Measurements from ENCODE around the gene TFF2. TPM values are rescaled to one million over a fixed set of nuclear protein-coding genes. Genes with fewer than 3 reads are reported as not detected.

TFF2 gene
- total RNA-seq, 1 donor, result not detected

DNA sequence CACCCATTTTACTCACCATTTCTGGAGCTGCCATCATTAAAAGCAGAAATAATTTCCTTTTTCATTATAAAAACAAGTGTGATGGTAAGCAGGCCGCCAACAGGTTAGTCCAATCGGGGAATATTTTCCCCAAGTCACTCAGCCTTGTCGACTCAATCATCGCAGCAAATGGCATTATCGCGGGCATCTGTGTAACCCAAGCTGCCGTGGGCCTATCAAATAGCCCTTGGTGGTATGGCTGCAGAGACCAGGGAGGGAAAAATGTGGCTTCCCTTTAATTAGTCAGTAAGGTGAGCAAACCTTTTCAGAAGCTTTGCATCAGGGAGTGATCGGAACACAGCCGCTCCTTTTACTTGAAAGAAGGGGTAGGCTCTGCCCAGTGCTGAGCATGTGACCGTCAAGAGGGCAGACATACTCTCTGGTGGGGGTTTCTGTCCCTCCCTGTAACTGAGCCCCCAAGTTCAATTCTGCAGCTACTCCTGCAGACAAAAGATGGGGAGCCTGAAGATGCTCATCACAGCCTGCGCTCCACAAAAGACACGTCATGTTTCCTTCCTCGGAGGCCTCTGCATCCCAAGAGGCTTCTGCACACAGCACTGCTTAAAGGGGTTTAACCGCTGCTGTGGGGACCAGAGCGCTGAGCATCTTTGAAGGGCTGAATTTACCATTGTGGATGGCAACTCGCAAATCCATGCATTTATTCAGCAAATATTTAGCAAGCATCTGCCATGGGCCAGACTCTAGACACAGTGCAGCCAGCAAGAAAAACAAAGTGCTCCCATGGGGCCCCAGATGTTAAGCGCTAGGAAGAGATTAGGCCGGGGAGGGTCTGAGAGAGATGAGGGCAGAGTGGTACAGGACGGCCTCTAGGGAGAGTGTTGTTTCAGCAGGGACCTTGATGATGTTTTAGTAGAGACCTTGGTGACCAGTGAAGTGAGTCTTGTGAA, 46.3 kb upstream of the TFF2 start:
- no peak overlapping the region for H2AFZ ChIP-seq (ENCODE audit: low read length)
- H3K9me3 ChIP-seq (ENCODE audit: low read depth, low read length), result no peaks in the 10 kb centered on the region
- no peak overlapping the region for H3K27ac ChIP-seq (ENCODE audit: low read depth, low read length)
- no peaks in the 10 kb centered on the region for H3K36me3 ChIP-seq (ENCODE audit: insufficient read depth, low read length)
- peaks cover 4% of the 10 kb centered on the region for H3K27me3 ChIP-seq (ENCODE audit: insufficient read depth, low read length)
- DNase-seq (ENCODE audit: insufficient read length, low spot score, missing footprints), result no peak
- no peaks in the 10 kb centered on the region for H3K4me1 ChIP-seq (ENCODE audit: insufficient read depth, low read length)
- H3K79me2 ChIP-seq (ENCODE audit: insufficient read depth, low read length), result no peaks in the 10 kb centered on the region
- H3K4me3 ChIP-seq (ENCODE audit: insufficient read depth, low read length), result no peak overlapping the region
- H4K20me1 ChIP-seq (ENCODE audit: insufficient read depth, low read length), result no peaks in the 10 kb centered on the region
- H3K4me2 ChIP-seq (ENCODE audit: insufficient read depth, low read length), result no peak overlapping the region
- TF ChIP-seq, protein P1, sequence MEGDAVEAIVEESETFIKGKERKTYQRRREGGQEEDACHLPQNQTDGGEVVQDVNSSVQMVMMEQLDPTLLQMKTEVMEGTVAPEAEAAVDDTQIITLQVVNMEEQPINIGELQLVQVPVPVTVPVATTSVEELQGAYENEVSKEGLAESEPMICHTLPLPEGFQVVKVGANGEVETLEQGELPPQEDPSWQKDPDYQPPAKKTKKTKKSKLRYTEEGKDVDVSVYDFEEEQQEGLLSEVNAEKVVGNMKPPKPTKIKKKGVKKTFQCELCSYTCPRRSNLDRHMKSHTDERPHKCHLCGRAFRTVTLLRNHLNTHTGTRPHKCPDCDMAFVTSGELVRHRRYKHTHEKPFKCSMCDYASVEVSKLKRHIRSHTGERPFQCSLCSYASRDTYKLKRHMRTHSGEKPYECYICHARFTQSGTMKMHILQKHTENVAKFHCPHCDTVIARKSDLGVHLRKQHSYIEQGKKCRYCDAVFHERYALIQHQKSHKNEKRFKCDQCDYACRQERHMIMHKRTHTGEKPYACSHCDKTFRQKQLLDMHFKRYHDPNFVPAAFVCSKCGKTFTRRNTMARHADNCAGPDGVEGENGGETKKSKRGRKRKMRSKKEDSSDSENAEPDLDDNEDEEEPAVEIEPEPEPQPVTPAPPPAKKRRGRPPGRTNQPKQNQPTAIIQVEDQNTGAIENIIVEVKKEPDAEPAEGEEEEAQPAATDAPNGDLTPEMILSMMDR (IDR thresholded peaks at IDR 0.05; ENCODE audit: extremely low read depth, low read depth, low read length), result no peak

DNA sequence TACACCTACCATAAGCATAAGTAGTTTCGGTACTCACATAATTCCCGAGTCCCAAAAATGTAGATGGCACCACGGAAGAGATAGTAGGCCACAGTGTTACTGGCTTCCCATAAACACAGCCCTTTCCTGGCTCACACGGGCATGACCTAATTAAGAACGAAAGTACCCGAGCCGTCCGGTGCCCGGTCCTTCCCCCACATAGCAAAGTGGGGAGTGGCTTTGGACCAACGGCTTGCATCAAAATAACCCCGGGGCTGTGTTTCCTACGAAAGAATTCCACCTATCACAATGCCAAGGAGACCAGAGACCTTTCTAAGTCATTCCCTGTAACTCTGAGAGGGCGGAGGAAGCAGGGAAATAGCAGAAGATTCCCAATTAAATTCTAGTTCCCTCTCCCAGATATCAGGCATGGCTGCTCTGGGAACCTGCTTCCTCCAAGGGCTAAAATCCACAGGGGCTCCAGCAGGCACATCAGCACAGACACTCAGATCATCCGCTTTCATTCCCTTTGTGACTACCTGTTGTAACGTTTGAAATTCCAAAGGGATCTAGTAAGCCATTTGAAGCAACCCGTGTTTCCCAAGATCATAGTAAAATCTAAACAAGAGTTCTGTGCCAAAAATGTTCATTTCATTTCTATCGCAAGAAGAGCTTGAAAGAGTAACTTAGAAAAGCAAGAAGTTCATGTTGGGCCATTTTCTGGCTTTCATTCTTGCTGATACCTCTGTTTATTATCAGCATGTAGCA, 45.3 kb upstream of the TFF2 start, which contains the start of gene TMPRSS3:
TMPRSS3 (minus strand) TSS at position 148 of the 747 bp plus-strand sequence. CDS start 635 bp downstream, outside the sequence.
- Histone ChIP-seq H3K9me3 (ENCODE audit: low read depth, low read length) (no peaks in the 10 kb centered on the region), H3K79me2 (ENCODE audit: insufficient read depth, low read length) (no peaks in the 10 kb centered on the region), H4K20me1 (ENCODE audit: insufficient read depth, low read length) (no peaks in the 10 kb centered on the region), H2AFZ (ENCODE audit: low read length) (no peak within 1 kb of the TSS), H3K36me3 (ENCODE audit: insufficient read depth, low read length) (no peaks in the 10 kb centered on the region), H3K4me2 (ENCODE audit: insufficient read depth, low read length) (no peak within 1 kb of the TSS), H3K4me3 (ENCODE audit: insufficient read depth, low read length) (no peak within 1 kb of the TSS), H3K27me3 (ENCODE audit: insufficient read depth, low read length) (peaks cover 7% of the 10 kb centered on the region), H3K27ac (ENCODE audit: low read depth, low read length) (no peak within 1 kb of the TSS), H3K4me1 (ENCODE audit: insufficient read depth, low read length) (no peaks in the 10 kb centered on the region)
- TF ChIP-seq, protein P1 (IDR thresholded peaks at IDR 0.05; ENCODE audit: extremely low read depth, low read depth, low read length), result no peak
- DNase-seq (ENCODE audit: insufficient read length, low spot score, missing footprints), result no peak

DNA sequence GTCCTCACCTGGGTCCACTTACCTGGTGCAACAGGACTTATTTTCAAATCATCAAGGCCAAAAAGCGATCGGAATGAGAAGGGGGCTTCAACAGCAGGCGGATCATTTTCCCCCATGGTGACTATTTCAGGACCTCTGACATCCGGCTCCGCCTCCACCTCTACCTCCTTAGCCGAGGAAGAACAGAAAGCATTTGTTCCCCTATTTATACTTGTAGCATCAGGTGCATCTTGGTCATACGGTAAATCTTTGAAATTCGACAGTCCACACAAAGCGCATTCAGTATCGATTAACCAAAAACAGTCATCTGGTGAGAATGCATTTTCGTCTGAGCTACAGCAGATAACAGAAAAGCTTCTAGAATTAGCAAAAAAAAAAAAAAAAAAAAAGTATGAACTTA, 44.5 kb upstream of the TFF2 start:
- no peak overlapping the region for H3K4me2 ChIP-seq (ENCODE audit: insufficient read depth, low read length)

More for the DNA sequence above, 44.5 kb upstream of the TFF2 start:
- no peak overlapping the region for H2AFZ ChIP-seq (ENCODE audit: low read length)
- no peaks in the 10 kb centered on the region for H3K79me2 ChIP-seq (ENCODE audit: insufficient read depth, low read length)
- H3K36me3 ChIP-seq (ENCODE audit: insufficient read depth, low read length), result no peaks in the 10 kb centered on the region
- no peaks in the 10 kb centered on the region for H3K9me3 ChIP-seq (ENCODE audit: low read depth, low read length)
- no peak overlapping the region for H3K27ac ChIP-seq (ENCODE audit: low read depth, low read length)
- peaks cover 7% of the 10 kb centered on the region for H3K27me3 ChIP-seq (ENCODE audit: insufficient read depth, low read length)
- TF ChIP-seq, protein P1 (IDR thresholded peaks at IDR 0.05; ENCODE audit: extremely low read depth, low read depth, low read length), result no peak
- H4K20me1 ChIP-seq (ENCODE audit: insufficient read depth, low read length), result no peaks in the 10 kb centered on the region
- no peak for DNase-seq (ENCODE audit: insufficient read length, low spot score, missing footprints)
- H3K4me3 ChIP-seq (ENCODE audit: insufficient read depth, low read length), result no peak overlapping the region
- H3K4me1 ChIP-seq (ENCODE audit: insufficient read depth, low read length), result no peaks in the 10 kb centered on the region
